ENCODE results near the gene SLC27A1. TPM values are rescaled to one million over a fixed set of nuclear protein-coding genes. Genes with fewer than 3 reads are reported as not detected.

The SLC27A1 gene
- total and polyA plus RNA-seq, 10 of the 15 experiments (the other 5 are each of a cell fraction or from before 2014, with no cell fraction given) = 0.11 to 2.3 (median 1.2) TPM

GRCh38 chr19:17441241-17442021, 28.9 kb upstream of the SLC27A1 start:
- no peaks in the 10 kb centered on the region for H3K79me2 ChIP-seq (ENCODE audit: control insufficient read depth, insufficient read depth, low read length)
- TF ChIP-seq SMAD5 (IDR thresholded peaks at IDR 0.05; ENCODE audit: low read depth) (no peak), NFYB (IDR thresholded peaks at IDR 0.05; ENCODE audit: insufficient read depth, low read depth, low read length) (peak; percentile 90), RCOR1 (conservative IDR thresholded peaks at IDR 0.05; ENCODE audit: low read depth, low read length) (no peak), RUNX3 (IDR thresholded peaks at IDR 0.05; ENCODE audit: low read length) (peak; percentile 35), ZNF207 (IDR thresholded peaks at IDR 0.05; ENCODE audit: borderline replicate concordance) (no peak), FOS (IDR thresholded peaks at IDR 0.05; ENCODE audit: borderline replicate concordance, extremely low read depth, insufficient read length) (peak; percentile 10), MTA3 (IDR thresholded peaks at IDR 0.05; ENCODE audit: borderline replicate concordance, low read length) (no peak), IKZF2 (IDR thresholded peaks at IDR 0.05) (no peak), SP1 (IDR thresholded peaks at IDR 0.05; ENCODE audit: low read depth, low read length) (peak; percentile 48), CTCF (IDR thresholded peaks at IDR 0.05 in 2 of 3, conservative IDR thresholded peaks at IDR 0.05 in 1 of 3; ENCODE audit: control insufficient read depth in 2 of 3, extremely low read depth in 1 of 3, insufficient read depth in 1 of 3, low read depth in 3 of 3, low read length in 3 of 3) (peak; percentile 33 to 57 (median 45)), ZNF24 (IDR thresholded peaks at IDR 0.05) (no peak), EED (IDR thresholded peaks at IDR 0.05; ENCODE audit: low read depth) (no peak), TAF1 (IDR thresholded peaks at IDR 0.05; ENCODE audit: borderline replicate concordance, low read depth, low read length) (no peak), USF2 (IDR thresholded peaks at IDR 0.05; ENCODE audit: borderline replicate concordance, low read depth, low read length) (no peak), SIN3A (IDR thresholded peaks at IDR 0.05; ENCODE audit: low read depth, low read length) (no peak), SMARCA5 (IDR thresholded peaks at IDR 0.05) (no peak), HDAC2 (IDR thresholded peaks at IDR 0.05) (no peak), CHD2 (IDR thresholded peaks at IDR 0.05; ENCODE audit: borderline replicate concordance, low read depth, low read length) (no peak), RAD51 (IDR thresholded peaks at IDR 0.05) (no peak), SMC3 (IDR thresholded peaks at IDR 0.05; ENCODE audit: borderline replicate concordance, low read length) (peak; percentile 22; the same call in 1 of the 2 replicates)
- TF ChIP-seq, protein P1, sequence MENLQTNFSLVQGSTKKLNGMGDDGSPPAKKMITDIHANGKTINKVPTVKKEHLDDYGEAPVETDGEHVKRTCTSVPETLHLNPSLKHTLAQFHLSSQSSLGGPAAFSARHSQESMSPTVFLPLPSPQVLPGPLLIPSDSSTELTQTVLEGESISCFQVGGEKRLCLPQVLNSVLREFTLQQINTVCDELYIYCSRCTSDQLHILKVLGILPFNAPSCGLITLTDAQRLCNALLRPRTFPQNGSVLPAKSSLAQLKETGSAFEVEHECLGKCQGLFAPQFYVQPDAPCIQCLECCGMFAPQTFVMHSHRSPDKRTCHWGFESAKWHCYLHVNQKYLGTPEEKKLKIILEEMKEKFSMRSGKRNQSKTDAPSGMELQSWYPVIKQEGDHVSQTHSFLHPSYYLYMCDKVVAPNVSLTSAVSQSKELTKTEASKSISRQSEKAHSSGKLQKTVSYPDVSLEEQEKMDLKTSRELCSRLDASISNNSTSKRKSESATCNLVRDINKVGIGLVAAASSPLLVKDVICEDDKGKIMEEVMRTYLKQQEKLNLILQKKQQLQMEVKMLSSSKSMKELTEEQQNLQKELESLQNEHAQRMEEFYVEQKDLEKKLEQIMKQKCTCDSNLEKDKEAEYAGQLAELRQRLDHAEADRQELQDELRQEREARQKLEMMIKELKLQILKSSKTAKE (IDR thresholded peaks at IDR 0.05; ENCODE audit: low read depth, poor library complexity, severe bottlenecking) = no peak

More at GRCh38 chr19:17441241-17442021, 28.9 kb upstream of the SLC27A1 start:
- ATAC-seq = peak; percentile 61
- no TSS peak for BruUV-seq (replicated peaks)
- FAIRE-seq = peak; percentile 18
- no peak overlapping the region for H3K9ac ChIP-seq (ENCODE audit: control insufficient read depth, insufficient read depth, low read length)
- CTCF ChIA-PET = interaction anchor here (0.6 to 1.9 kb wide), 8 partner anchors 13 to 346 kb away, joined by 3 to 9 read pairs (median 6); partner anchors contain the start of gene MVB12A
- SMC1A ChIA-PET (ENCODE audit: uncharacterized antibody, unreplicated experiment) = interaction anchor here (0.9 kb wide), 2 partner anchors 181 to 360 kb away, joined by 3 read pairs; no protein-coding TSS in a partner anchor
- no peak overlapping the region for H3K4me2 ChIP-seq (ENCODE audit: control insufficient read depth, insufficient read depth)
- intact Hi-C loops (cut with micrococcal nuclease; ENCODE audit: unreplicated experiment) = loop anchor here (10.0 kb wide), 1 partner anchor 413 kb away; the partner anchor contains the start of gene RPL18A
- H4K20me1 ChIP-seq (ENCODE audit: control insufficient read depth, insufficient read depth) = no peaks in the 10 kb centered on the region
- no peaks in the 10 kb centered on the region for H3K9me3 ChIP-seq (replicated peaks; ENCODE audit: control insufficient read depth, insufficient read depth, low read length)
- 46% methylated on average over 8 of the region's 8 CpGs for WGBS (ENCODE audit: insufficient coverage, insufficient replicate concordance, low lambda C conversion rate, missing lambda C conversion rate)
- no peak overlapping the region for H3K4me3 ChIP-seq
- DNase-seq (ENCODE audit: low read depth, low spot score) = no peak
- H2AFZ ChIP-seq (ENCODE audit: control insufficient read depth, low read depth, low read length) = no peak overlapping the region
- no peaks in the 10 kb centered on the region for H3K36me3 ChIP-seq (ENCODE audit: control insufficient read depth in 2 of 2, insufficient read depth in 2 of 2, low read length in 1 of 2)
- in situ Hi-C loops (cut with MboI) = no loop called here
- RAD21 ChIA-PET (ENCODE audit: unreplicated experiment) = interaction anchor here (1.0 to 1.3 kb wide), 2 partner anchors 9 to 116 kb away, joined by 3 to 4 read pairs; no protein-coding TSS in a partner anchor
- POLR2A ChIA-PET = interaction anchor here (0.5 kb wide), 1 partner anchor 13 kb away, joined by 4 read pairs; no protein-coding TSS in a partner anchor
- no peak overlapping the region for H3K27ac ChIP-seq (ENCODE audit: control insufficient read depth, insufficient read depth)
- H3K27me3 ChIP-seq (replicated peaks in 1 of 2; ENCODE audit: control insufficient read depth in 2 of 2, insufficient read depth in 2 of 2, low read length in 1 of 2) = no peaks in the 10 kb centered on the region
- H3K4me1 ChIP-seq (ENCODE audit: control insufficient read depth, insufficient read depth, low read length) = no peaks in the 10 kb centered on the region
